Stimulated activated CD4-positive, alpha-beta T cell treated with anti-CD3 and anti-CD28 coated beads, TNF-alpha, amount 100 ng/mL, for 1 hour (primary cell): Measurements from ENCODE around the gene PHAX.
A peak's percentile ranks its signal among the peaks of the same experiment; 100 is the strongest.
"Not testable (repeated sequence)": the region's sequence is repeated elsewhere in the genome, so short reads cannot be mapped to it uniquely, and the experiment has no call there.

Experiments used
- DNase-seq, 3 donors: peaks; one replicate each; pipeline ENCODE4 v3.0.0-alpha.2; 2020; ENCODE audit warnings: low read depth in 3 of 3, low spot score in 1 of 3

The PHAX gene

GRCh38 chr5:126656401-126657007 lies 55.8 kb downstream of the PHAX start:
- no peak for DNase-seq

- DNase-seq = no peak
Observed at GRCh38 chr5:126658561-126658960, 57.8 kb downstream of the PHAX start.

- no peak for DNase-seq
Observed at GRCh38 chr5:126659805-126660482, 59.2 kb downstream of the PHAX start.

GRCh38 chr5:126664586-126664985 lies 63.8 kb downstream of the PHAX start:
- no peak for DNase-seq

GRCh38 chr5:126670109-126670508 lies 69.4 kb downstream of the PHAX start:
- DNase-seq = not testable (repeated sequence)

- DNase-seq = not testable (repeated sequence)
Observed at GRCh38 chr5:126671681-126672080, 70.9 kb downstream of the PHAX start.

- DNase-seq = no peak
Observed at GRCh38 chr5:126673477-126673876, 72.7 kb downstream of the PHAX start.

- DNase-seq = no peak
Observed at GRCh38 chr5:126674145-126674544, 73.4 kb downstream of the PHAX start.

GRCh38 chr5:126675338-126675737 lies 74.6 kb downstream of the PHAX start:
- DNase-seq = no peak

- peak; percentile 29 to 42 (median 41) for DNase-seq
Observed at GRCh38 chr5:126676195-126676624, 75.5 kb downstream of the PHAX start.
